ENCODE data around the gene MACROD2. TPM values are rescaled to one million over a fixed set of nuclear protein-coding genes. Genes with fewer than 3 reads are reported as not detected.

The MACROD2 gene
- total RNA-seq, 1 donor from 2014 or later = 3.1 TPM

DNA sequence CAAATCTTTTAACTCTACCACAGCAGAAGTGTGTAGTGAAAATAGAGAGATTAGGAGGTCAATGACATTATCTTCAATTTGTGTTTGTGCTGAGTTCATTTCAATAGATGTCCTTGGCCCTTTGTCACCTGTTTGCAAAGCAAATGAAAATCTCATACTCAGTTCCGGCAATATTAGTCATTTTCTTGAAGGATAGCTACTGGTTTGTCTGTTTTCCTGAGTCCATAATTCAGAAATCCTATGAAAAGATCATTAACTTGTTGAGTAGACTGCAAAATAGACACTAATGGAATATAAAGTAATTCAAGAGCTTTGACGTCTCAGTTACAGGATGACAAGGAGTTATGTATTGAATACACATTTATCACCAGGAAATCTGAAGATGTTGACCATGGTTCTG, 1163.2 kb downstream of the MACROD2 start:
- no peak overlapping the region for H3K9ac ChIP-seq (ENCODE audit: low read depth in 1 of 3, low read length in 3 of 3)
- H3K9me3 ChIP-seq (ENCODE audit: control insufficient read depth in 3 of 3, low read length in 3 of 3) = no peaks in the 10 kb centered on the region
- H3K4me3 ChIP-seq (ENCODE audit: low read length in 3 of 3) = no peak overlapping the region
- no peaks in the 10 kb centered on the region for H3K4me1 ChIP-seq (ENCODE audit: control insufficient read depth in 3 of 3, insufficient read depth in 3 of 3, low read length in 3 of 3)
- no peaks in the 10 kb centered on the region for H3K27me3 ChIP-seq (ENCODE audit: control insufficient read depth in 3 of 3, insufficient read depth in 3 of 3, low read length in 3 of 3)
- no peaks in the 10 kb centered on the region for H3K36me3 ChIP-seq (ENCODE audit: control insufficient read depth in 3 of 3, insufficient read depth in 3 of 3, low read length in 3 of 3)
- no peak overlapping the region for H3K27ac ChIP-seq (ENCODE audit: low read depth, low read length)

DNA sequence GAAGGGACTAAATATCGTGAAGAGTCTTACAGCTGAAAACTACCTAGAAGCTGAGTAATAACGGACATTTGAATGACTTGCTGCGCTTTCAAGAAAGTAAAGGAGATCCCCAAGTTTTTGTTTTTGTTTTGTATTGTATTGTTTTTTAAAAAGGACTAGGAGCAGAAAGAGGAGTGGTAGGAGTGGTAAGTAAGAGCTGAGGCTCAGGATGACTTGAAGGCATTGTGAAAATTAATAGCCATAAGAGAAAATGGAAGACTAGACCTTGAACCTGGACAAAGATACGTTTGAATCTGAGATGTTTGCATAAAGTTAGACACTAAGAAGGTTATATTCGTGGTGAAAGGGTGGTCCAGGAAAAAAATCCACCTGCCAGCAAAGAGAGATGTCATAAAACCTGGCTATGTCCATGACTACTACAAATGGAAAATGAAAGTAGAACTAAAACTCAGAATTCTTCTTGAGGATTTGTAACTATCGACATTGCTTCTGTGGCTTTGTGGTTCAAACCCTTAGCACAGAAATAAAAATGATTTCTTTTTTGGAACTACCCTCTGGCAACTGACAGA, 1166.8 kb downstream of the MACROD2 start:
- H3K27ac ChIP-seq (ENCODE audit: low read depth, low read length) = no peak overlapping the region
- H3K9me3 ChIP-seq (ENCODE audit: control insufficient read depth in 3 of 3, low read length in 3 of 3) = no peaks in the 10 kb centered on the region
- H3K36me3 ChIP-seq (ENCODE audit: control insufficient read depth in 3 of 3, insufficient read depth in 3 of 3, low read length in 3 of 3) = no peaks in the 10 kb centered on the region
- H3K9ac ChIP-seq (ENCODE audit: low read depth in 1 of 3, low read length in 3 of 3) = no peak overlapping the region
- H3K4me1 ChIP-seq (ENCODE audit: control insufficient read depth in 3 of 3, insufficient read depth in 3 of 3, low read length in 3 of 3) = no peaks in the 10 kb centered on the region
- H3K4me3 ChIP-seq (ENCODE audit: low read length in 3 of 3) = no peak overlapping the region
- H3K27me3 ChIP-seq (ENCODE audit: control insufficient read depth in 3 of 3, insufficient read depth in 3 of 3, low read length in 3 of 3) = no peaks in the 10 kb centered on the region

DNA sequence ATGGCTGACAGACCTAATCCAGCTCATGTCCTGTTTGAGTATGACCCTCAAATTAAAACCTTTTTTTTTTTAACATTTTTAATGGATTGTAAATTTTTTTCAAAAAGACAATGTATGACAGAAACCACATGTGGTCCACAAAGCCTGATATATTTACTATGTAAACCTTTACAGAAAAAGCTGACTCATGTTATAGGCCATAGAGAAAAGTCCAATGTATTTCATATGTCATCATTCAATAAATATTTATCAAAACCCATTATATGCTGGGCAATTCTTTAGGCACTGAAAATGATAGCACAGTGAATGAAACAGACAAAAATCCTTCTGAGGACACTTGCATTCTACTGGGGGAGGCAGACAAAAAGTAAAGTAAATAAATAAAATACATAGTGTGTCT, 1168.3 kb downstream of the MACROD2 start:
- no peaks in the 10 kb centered on the region for H3K36me3 ChIP-seq (ENCODE audit: control insufficient read depth in 3 of 3, insufficient read depth in 3 of 3, low read length in 3 of 3)
- no peaks in the 10 kb centered on the region for H3K27me3 ChIP-seq (ENCODE audit: control insufficient read depth in 3 of 3, insufficient read depth in 3 of 3, low read length in 3 of 3)
- H3K4me3 ChIP-seq (ENCODE audit: low read length in 3 of 3) = no peak overlapping the region
- H3K9ac ChIP-seq (ENCODE audit: low read depth in 1 of 3, low read length in 3 of 3) = no peak overlapping the region
- no peaks in the 10 kb centered on the region for H3K9me3 ChIP-seq (ENCODE audit: control insufficient read depth in 3 of 3, low read length in 3 of 3)
- H3K27ac ChIP-seq (ENCODE audit: low read depth, low read length) = no peak overlapping the region
- no peaks in the 10 kb centered on the region for H3K4me1 ChIP-seq (ENCODE audit: control insufficient read depth in 3 of 3, insufficient read depth in 3 of 3, low read length in 3 of 3)

DNA sequence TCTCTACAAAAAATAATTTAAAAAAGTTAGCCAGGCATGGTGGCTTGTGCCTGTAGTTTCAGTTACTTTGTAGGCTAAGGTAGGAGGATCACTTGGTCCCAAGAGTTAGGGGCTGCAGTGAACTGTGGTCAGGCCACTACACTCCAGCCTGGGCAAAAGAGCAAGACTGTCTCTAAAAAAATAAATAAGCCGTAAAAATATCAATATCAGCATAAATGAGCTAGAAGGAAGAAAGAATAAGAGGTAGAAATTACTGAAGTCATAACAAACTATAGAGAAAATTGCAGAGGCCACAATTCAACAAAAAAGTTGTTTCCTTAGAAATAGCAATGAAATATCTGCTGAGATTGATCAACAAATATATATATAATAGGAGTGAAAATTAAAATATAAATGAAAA, 1169.4 kb downstream of the MACROD2 start:
- no peak overlapping the region for H3K27ac ChIP-seq (ENCODE audit: low read depth, low read length)

GRCh38 chr20:15166744-15167143, 1171.4 kb downstream of the MACROD2 start:
- Histone ChIP-seq H3K4me1 (ENCODE audit: control insufficient read depth in 3 of 3, insufficient read depth in 3 of 3, low read length in 3 of 3) (no peaks in the 10 kb centered on the region), H3K9me3 (ENCODE audit: control insufficient read depth in 3 of 3, low read length in 3 of 3) (no peaks in the 10 kb centered on the region), H3K36me3 (ENCODE audit: control insufficient read depth in 3 of 3, insufficient read depth in 3 of 3, low read length in 3 of 3) (no peaks in the 10 kb centered on the region)

More for the DNA sequence above, 1169.4 kb downstream of the MACROD2 start:
- H3K4me3 ChIP-seq (ENCODE audit: low read length in 3 of 3) = no peak overlapping the region
- H3K36me3 ChIP-seq (ENCODE audit: control insufficient read depth in 3 of 3, insufficient read depth in 3 of 3, low read length in 3 of 3) = no peaks in the 10 kb centered on the region
- no peaks in the 10 kb centered on the region for H3K9me3 ChIP-seq (ENCODE audit: control insufficient read depth in 3 of 3, low read length in 3 of 3)
- H3K9ac ChIP-seq (ENCODE audit: low read depth in 1 of 3, low read length in 3 of 3) = no peak overlapping the region
- no peaks in the 10 kb centered on the region for H3K4me1 ChIP-seq (ENCODE audit: control insufficient read depth in 3 of 3, insufficient read depth in 3 of 3, low read length in 3 of 3)
- H3K27me3 ChIP-seq (ENCODE audit: control insufficient read depth in 3 of 3, insufficient read depth in 3 of 3, low read length in 3 of 3) = no peaks in the 10 kb centered on the region

DNA sequence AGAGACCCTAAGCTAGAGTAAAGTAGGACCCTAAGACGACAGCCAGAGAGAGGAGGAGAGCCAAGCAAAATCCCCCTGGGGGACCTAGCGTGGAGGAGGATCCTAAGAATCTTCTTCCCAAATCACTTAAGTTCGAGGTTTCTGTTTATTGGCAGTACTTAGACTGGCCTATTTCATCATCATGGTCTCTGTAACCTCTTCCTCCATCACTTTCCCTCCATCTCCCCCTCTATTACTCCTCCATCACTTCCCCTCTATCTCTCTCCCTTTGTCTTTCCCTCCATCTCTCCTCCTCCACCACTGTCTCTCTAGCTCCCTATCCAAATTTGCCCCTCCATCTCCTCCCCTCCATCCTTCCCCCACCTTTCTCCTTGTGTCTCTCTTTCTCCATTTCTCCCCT, 1175.7 kb downstream of the MACROD2 start:
- Histone ChIP-seq H3K9me3 (ENCODE audit: control insufficient read depth in 3 of 3, low read length in 3 of 3) (no peaks in the 10 kb centered on the region), H3K27me3 (ENCODE audit: control insufficient read depth in 3 of 3, insufficient read depth in 3 of 3, low read length in 3 of 3) (no peaks in the 10 kb centered on the region), H3K4me1 (ENCODE audit: control insufficient read depth in 3 of 3, insufficient read depth in 3 of 3, low read length in 3 of 3) (no peaks in the 10 kb centered on the region), H3K27ac (ENCODE audit: low read depth, low read length) (no peak overlapping the region), H3K36me3 (ENCODE audit: control insufficient read depth in 3 of 3, insufficient read depth in 3 of 3, low read length in 3 of 3) (no peaks in the 10 kb centered on the region), H3K4me3 (ENCODE audit: low read length in 3 of 3) (no peak overlapping the region), H3K9ac (ENCODE audit: low read depth in 1 of 3, low read length in 3 of 3) (no peak overlapping the region)

More at GRCh38 chr20:15166744-15167143, 1171.4 kb downstream of the MACROD2 start:
- H3K27ac ChIP-seq (ENCODE audit: low read depth, low read length) = no peak overlapping the region
- no peak overlapping the region for H3K4me3 ChIP-seq (ENCODE audit: low read length in 3 of 3)
- H3K27me3 ChIP-seq (ENCODE audit: control insufficient read depth in 3 of 3, insufficient read depth in 3 of 3, low read length in 3 of 3) = no peaks in the 10 kb centered on the region
- H3K9ac ChIP-seq (ENCODE audit: low read depth in 1 of 3, low read length in 3 of 3) = no peak overlapping the region

DNA sequence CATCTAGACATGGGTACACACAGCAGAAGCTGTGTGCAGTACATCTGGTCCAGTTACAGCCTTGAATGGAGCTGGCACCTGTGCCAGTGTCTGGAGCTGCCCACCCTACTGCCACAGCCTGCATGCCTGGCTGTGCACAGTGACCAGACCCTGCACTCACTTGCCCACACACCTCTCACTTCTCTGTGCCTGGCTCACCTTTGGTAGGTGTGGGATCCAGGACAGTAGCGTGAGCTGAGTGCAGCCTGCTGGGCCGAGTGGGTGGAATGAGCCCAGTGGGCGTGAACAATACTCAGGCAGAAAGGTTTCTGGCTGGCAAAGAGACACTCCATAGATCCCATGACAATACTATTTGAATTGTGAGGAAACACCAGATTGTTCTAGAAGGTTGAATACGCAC, 1181.6 kb downstream of the MACROD2 start:
- H3K4me3 ChIP-seq (ENCODE audit: low read length in 3 of 3) = no peak overlapping the region
- H3K9me3 ChIP-seq (ENCODE audit: control insufficient read depth in 3 of 3, low read length in 3 of 3) = no peaks in the 10 kb centered on the region
- no peak overlapping the region for H3K27ac ChIP-seq (ENCODE audit: low read depth, low read length)
- no peaks in the 10 kb centered on the region for H3K36me3 ChIP-seq (ENCODE audit: control insufficient read depth in 3 of 3, insufficient read depth in 3 of 3, low read length in 3 of 3)
- H3K9ac ChIP-seq (ENCODE audit: low read depth in 1 of 3, low read length in 3 of 3) = no peak overlapping the region
- no peaks in the 10 kb centered on the region for H3K4me1 ChIP-seq (ENCODE audit: control insufficient read depth in 3 of 3, insufficient read depth in 3 of 3, low read length in 3 of 3)
- H3K27me3 ChIP-seq (ENCODE audit: control insufficient read depth in 3 of 3, insufficient read depth in 3 of 3, low read length in 3 of 3) = no peaks in the 10 kb centered on the region

GRCh38 chr20:15178581-15178980, 1183.3 kb downstream of the MACROD2 start:
- Histone ChIP-seq H3K4me3 (ENCODE audit: low read length in 3 of 3) (no peak overlapping the region), H3K27ac (ENCODE audit: low read depth, low read length) (no peak overlapping the region), H3K9ac (ENCODE audit: low read depth in 1 of 3, low read length in 3 of 3) (no peak overlapping the region), H3K9me3 (ENCODE audit: control insufficient read depth in 3 of 3, low read length in 3 of 3) (no peaks in the 10 kb centered on the region), H3K27me3 (ENCODE audit: control insufficient read depth in 3 of 3, insufficient read depth in 3 of 3, low read length in 3 of 3) (no peaks in the 10 kb centered on the region), H3K4me1 (ENCODE audit: control insufficient read depth in 3 of 3, insufficient read depth in 3 of 3, low read length in 3 of 3) (no peaks in the 10 kb centered on the region), H3K36me3 (ENCODE audit: control insufficient read depth in 3 of 3, insufficient read depth in 3 of 3, low read length in 3 of 3) (no peaks in the 10 kb centered on the region)

GRCh38 chr20:15179381-15179780, 1184.1 kb downstream of the MACROD2 start:
- H3K27me3 ChIP-seq (ENCODE audit: control insufficient read depth in 3 of 3, insufficient read depth in 3 of 3, low read length in 3 of 3) = no peaks in the 10 kb centered on the region
- H3K4me1 ChIP-seq (ENCODE audit: control insufficient read depth in 3 of 3, insufficient read depth in 3 of 3, low read length in 3 of 3) = no peaks in the 10 kb centered on the region
- H3K9ac ChIP-seq (ENCODE audit: low read depth in 1 of 3, low read length in 3 of 3) = no peak overlapping the region
- no peak overlapping the region for H3K4me3 ChIP-seq (ENCODE audit: low read length in 3 of 3)
- H3K9me3 ChIP-seq (ENCODE audit: control insufficient read depth in 3 of 3, low read length in 3 of 3) = no peaks in the 10 kb centered on the region
- H3K27ac ChIP-seq (ENCODE audit: low read depth, low read length) = no peak overlapping the region
- no peaks in the 10 kb centered on the region for H3K36me3 ChIP-seq (ENCODE audit: control insufficient read depth in 3 of 3, insufficient read depth in 3 of 3, low read length in 3 of 3)

- no peaks in the 10 kb centered on the region for H3K9me3 ChIP-seq (ENCODE audit: control insufficient read depth in 3 of 3, low read length in 3 of 3)
- no peaks in the 10 kb centered on the region for H3K4me1 ChIP-seq (ENCODE audit: control insufficient read depth in 3 of 3, insufficient read depth in 3 of 3, low read length in 3 of 3)
- H3K9ac ChIP-seq (ENCODE audit: low read depth in 1 of 3, low read length in 3 of 3) = no peak overlapping the region
Measured at GRCh38 chr20:15179781-15180180, 1184.5 kb downstream of the MACROD2 start.

GRCh38 chr20:15185322-15185721, 1190.0 kb downstream of the MACROD2 start:
- H3K9ac ChIP-seq (ENCODE audit: low read depth in 1 of 3, low read length in 3 of 3) = no peak overlapping the region
- H3K4me3 ChIP-seq (ENCODE audit: low read length in 3 of 3) = no peak overlapping the region
- no peaks in the 10 kb centered on the region for H3K36me3 ChIP-seq (ENCODE audit: control insufficient read depth in 3 of 3, insufficient read depth in 3 of 3, low read length in 3 of 3)
- H3K27ac ChIP-seq (ENCODE audit: low read depth, low read length) = no peak overlapping the region
- H3K27me3 ChIP-seq (ENCODE audit: control insufficient read depth in 3 of 3, insufficient read depth in 3 of 3, low read length in 3 of 3) = no peaks in the 10 kb centered on the region
- no peaks in the 10 kb centered on the region for H3K9me3 ChIP-seq (ENCODE audit: control insufficient read depth in 3 of 3, low read length in 3 of 3)
- no peaks in the 10 kb centered on the region for H3K4me1 ChIP-seq (ENCODE audit: control insufficient read depth in 3 of 3, insufficient read depth in 3 of 3, low read length in 3 of 3)

More at GRCh38 chr20:15179781-15180180, 1184.5 kb downstream of the MACROD2 start:
- Histone ChIP-seq H3K27ac (ENCODE audit: low read depth, low read length) (no peak overlapping the region), H3K27me3 (ENCODE audit: control insufficient read depth in 3 of 3, insufficient read depth in 3 of 3, low read length in 3 of 3) (no peaks in the 10 kb centered on the region), H3K36me3 (ENCODE audit: control insufficient read depth in 3 of 3, insufficient read depth in 3 of 3, low read length in 3 of 3) (no peaks in the 10 kb centered on the region), H3K4me3 (ENCODE audit: low read length in 3 of 3) (no peak overlapping the region)

All from skeletal muscle tissue (tissue), 4 donors.